ENCODE results near the gene MRTFA. TPM values are rescaled to one million over a fixed set of nuclear protein-coding genes. Genes with fewer than 3 reads are reported as not detected.
A peak's percentile ranks its signal among the peaks of the same experiment; 100 is the strongest.
"Not testable (repeated sequence)": the region's sequence is repeated elsewhere in the genome, so short reads cannot be mapped to it uniquely, and the experiment has no call there.

The MRTFA gene
- total RNA-seq, 4 donors from 2014 or later, result 81.4 to 210 (median 122) TPM

- H3K27ac ChIP-seq, result peak overlapping the region; percentile 89 to 92 (median 89)
- no peaks in the 10 kb centered on the region for H3K9me3 ChIP-seq
- H3K4me3 ChIP-seq (replicated peaks in 1 of 3), result no peak overlapping the region
- DNase-seq, result peak; percentile 36 to 43
- H3K27me3 ChIP-seq, result no peaks in the 10 kb centered on the region
- WGBS, 2 donors, result 7 to 21% methylated on average over 4 of the region's 4 CpGs
- no peak for TF ChIP-seq POLR2A (IDR thresholded peaks at IDR 0.05)
- no peak for TF ChIP-seq CTCF (IDR thresholded peaks at IDR 0.05)
- H3K36me3 ChIP-seq, result no peaks in the 10 kb centered on the region
- peaks cover 60 to 61% of the 10 kb centered on the region in 2 donors for H3K4me1 ChIP-seq
- intact Hi-C loops (cut with DNase I), result no loop called here
Observed at GRCh38 chr22:40509401-40510134, 127.0 kb downstream of the MRTFA start.

- DNase-seq; H3K36me3 ChIP-seq; H3K9me3 ChIP-seq; intact Hi-C loops (cut with DNase I); H3K27me3 ChIP-seq; H3K4me3 ChIP-seq (replicated peaks in 1 of 3): not testable (repeated sequence)
- Histone ChIP-seq H3K4me1 (peaks cover 60% of the 10 kb centered on the region in 2 donors), H3K27ac (peak overlapping the region; percentile 41 to 89 (median 89))
- WGBS, 2 donors, result 80 to 82% methylated on average over 8 of the region's 8 CpGs
Observed at GRCh38 chr22:40508046-40508445, 128.5 kb downstream of the MRTFA start.

GRCh38 chr22:40507491-40507890 is 129.0 kb downstream of the MRTFA start:
- Histone ChIP-seq H3K9me3 (no peaks in the 10 kb centered on the region), H3K4me1 (peaks cover 57 to 60% of the 10 kb centered on the region in 2 donors), H3K4me3 (replicated peaks in 1 of 3) (no peak overlapping the region), H3K27ac (peak overlapping the region; percentile 41 to 89 (median 89)), H3K27me3 (no peaks in the 10 kb centered on the region), H3K36me3 (no peaks in the 10 kb centered on the region)
- DNase-seq, result peak; percentile 57 to 58
- TF ChIP-seq CTCF (IDR thresholded peaks at IDR 0.05) (no peak), POLR2A (IDR thresholded peaks at IDR 0.05) (no peak)
- intact Hi-C loops (cut with DNase I), result no loop called here
- WGBS, 2 donors, result 30 to 62% methylated on average over 6 of the region's 6 CpGs

- no peak for DNase-seq
- Histone ChIP-seq H3K27me3 (no peaks in the 10 kb centered on the region), H3K36me3 (no peaks in the 10 kb centered on the region), H3K4me1 (peaks cover 51 to 56% of the 10 kb centered on the region in 2 donors), H3K27ac (peak overlapping the region; percentile 16 to 89 (median 28)), H3K4me3 (replicated peaks in 1 of 3) (no peak overlapping the region), H3K9me3 (no peaks in the 10 kb centered on the region)
- WGBS, 2 donors, result 53 to 56% methylated on average over 3 of the region's 3 CpGs
- intact Hi-C loops (cut with DNase I), result no loop called here
- TF ChIP-seq POLR2A (IDR thresholded peaks at IDR 0.05) (no peak), CTCF (IDR thresholded peaks at IDR 0.05) (no peak)
Observed at GRCh38 chr22:40506762-40507161, 129.8 kb downstream of the MRTFA start.

GRCh38 chr22:40504285-40505249 is 132.0 kb downstream of the MRTFA start:
- TF ChIP-seq CTCF (IDR thresholded peaks at IDR 0.05) (no peak), POLR2A (IDR thresholded peaks at IDR 0.05) (no peak)
- Histone ChIP-seq H3K27me3 (no peaks in the 10 kb centered on the region), H3K4me1 (peaks cover 32 to 34% of the 10 kb centered on the region in 2 donors), H3K36me3 (no peaks in the 10 kb centered on the region), H3K27ac (peak overlapping the region; percentile 2 to 18 (median 15)), H3K9me3 (no peaks in the 10 kb centered on the region), H3K4me3 (replicated peaks in 1 of 3) (no peak overlapping the region)
- DNase-seq, result no peak
- 62 to 63% methylated on average over 3 of the region's 3 CpGs for WGBS, 2 donors
- intact Hi-C loops (cut with DNase I), result no loop called here

All from thyroid gland (tissue), 4 donors.